Right lobe of liver (tissue), 6 donors: ENCODE measurements around the gene SNRNP35. TPM values are rescaled to one million over a fixed set of nuclear protein-coding genes. Genes with fewer than 3 reads are reported as not detected.

Experiments
- ATAC-seq, 4 donors: fragments of 200-7000 bp; cut with Tn5 transposase; one replicate each; pipeline ENCODE4 v1.9.1; 2020; ENCODE audit warnings: mild to moderate bottlenecking in 4 of 4, moderate library complexity in 4 of 4
- DNase-seq, 3 donors: peaks; one replicate each; pipeline ENCODE4 v3.0.0-alpha.2; 2020
- H3K27ac ChIP-seq, 3 donors: fragments of 200-600 bp; one replicate each; pipeline ENCODE4 v1.8.0; 2022
- H3K27me3 ChIP-seq, 2 donors: fragments of 200-600 bp; one replicate each; pipeline ENCODE4 v1.8.0; 2022
- H3K36me3 ChIP-seq, 4 donors: fragments of 200-600 bp; sonication (generic) in 1 of 4; one replicate each; pipeline versions ENCODE4 v1.5.1 to v1.8.0; 2017 to 2022; ENCODE audit warnings: control low read depth in 1 of 4
- H3K4me1 ChIP-seq, 4 donors: fragments of 200-600 bp; sonication (generic) in 1 of 4; one replicate each; pipeline versions ENCODE4 v1.5.1 to v1.8.0; 2017 to 2022; ENCODE audit warnings: control low read depth in 1 of 4
- H3K4me3 ChIP-seq, 3 donors: fragments of 200-600 bp; one replicate each; pipeline ENCODE4 v1.8.0; 2022
- H3K9me3 ChIP-seq, 4 donors: fragments of 200-600 bp; sonication (generic) in 1 of 4; one replicate each; pipeline versions ENCODE4 v1.5.1 to v1.8.0; 2017 to 2022; ENCODE audit warnings: control low read depth in 1 of 4
- POLR2A ChIP-seq: fragments of 450-650 bp; IDR thresholded peaks from one replicate; pipeline ENCODE4 v1.6.1; 2017; ENCODE audit warnings: antibody characterized with exemption, mild to moderate bottlenecking
- WGBS: methylation state at CpG from one replicate; pipeline ENCODE4 v1.1.6; 2018; ENCODE audit warnings: low coverage, low lambda C conversion rate; ENCODE audit not compliant: insufficient coverage; ENCODE audit errors: missing lambda C conversion rate; 5-methylcytosine and 5-hydroxymethylcytosine counted together
- intact Hi-C, 2 donors: fragments of 100-400 bp; cut with DNase I; formaldehyde crosslinking; loops; one replicate each; pipeline versions ENCODE4 v1.11.2 to v1.14.1; 2022
- total RNA-seq, 6 experiments: library from RNA; depleted of rRNA in 2 of 6; stranded (reverse); fragments of >200 nt in 2 of 6; fragmentation: NEBNext Ultra II Directional in 3 of 6; extraction: Animal tissue kit (Norgen Biotek cat#: 25700) in 3 of 6; gene quantifications; one replicate each; pipeline versions ENCODE4 v1.1.0 to v1.2.4, GENCODE V29; 2016 to 2023
- TF ChIP-seq, protein P1 (sequence below), 4 donors: fragments of 200-600 bp in 3 of 4; fragments of 450-650 bp in 1 of 4; IDR thresholded peaks; one replicate each; pipeline versions ENCODE4 v1.5.1 to v1.8.0; 2016 to 2022; ENCODE audit warnings: antibody characterized with exemption in 4 of 4, mild to moderate bottlenecking in 2 of 4
- donor health status: DM: no; HTN: yes; CAD: no.
- donor health status: DM: no; HTN: no; CAD: no.
- donor health status: DM: no; HTN: no; CAD: no.
- donor health status: DM: no; HTN: yes; CAD: no.
- donor health status: DM: no; HTN: yes; CAD: no.

SNRNP35 gene
- total RNA-seq, 6 experiments from 2014 or later = 7.8 to 10.3 (median 9.5) TPM

DNA sequence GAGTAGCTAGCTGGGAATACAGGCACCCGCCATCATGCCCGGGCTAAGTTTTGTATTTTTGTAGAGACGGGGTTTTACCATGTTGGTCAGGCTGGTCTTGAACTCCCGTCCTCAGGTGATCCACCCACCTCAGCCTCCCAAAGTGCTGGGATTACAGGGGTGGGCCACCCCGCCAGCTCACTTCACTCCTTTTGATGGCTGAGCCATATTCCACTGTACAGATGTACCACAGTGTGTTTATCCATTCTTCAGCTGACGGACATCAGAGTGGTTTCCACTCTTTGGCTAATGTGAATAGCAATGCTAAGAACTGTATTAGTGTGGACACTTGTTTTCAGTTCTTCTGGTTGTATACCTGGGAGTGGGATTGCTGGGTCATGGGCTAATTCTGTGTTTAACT, 29.5 kb downstream of the SNRNP35 start:
- no peak overlapping the region for H3K4me3 ChIP-seq
- H3K27me3 ChIP-seq = no peaks in the 10 kb centered on the region
- no peaks in the 10 kb centered on the region for H3K36me3 ChIP-seq
- intact Hi-C loops = no loop called here
- no peaks in the 10 kb centered on the region for H3K4me1 ChIP-seq
- ATAC-seq = no peak
- TF ChIP-seq, protein P1, sequence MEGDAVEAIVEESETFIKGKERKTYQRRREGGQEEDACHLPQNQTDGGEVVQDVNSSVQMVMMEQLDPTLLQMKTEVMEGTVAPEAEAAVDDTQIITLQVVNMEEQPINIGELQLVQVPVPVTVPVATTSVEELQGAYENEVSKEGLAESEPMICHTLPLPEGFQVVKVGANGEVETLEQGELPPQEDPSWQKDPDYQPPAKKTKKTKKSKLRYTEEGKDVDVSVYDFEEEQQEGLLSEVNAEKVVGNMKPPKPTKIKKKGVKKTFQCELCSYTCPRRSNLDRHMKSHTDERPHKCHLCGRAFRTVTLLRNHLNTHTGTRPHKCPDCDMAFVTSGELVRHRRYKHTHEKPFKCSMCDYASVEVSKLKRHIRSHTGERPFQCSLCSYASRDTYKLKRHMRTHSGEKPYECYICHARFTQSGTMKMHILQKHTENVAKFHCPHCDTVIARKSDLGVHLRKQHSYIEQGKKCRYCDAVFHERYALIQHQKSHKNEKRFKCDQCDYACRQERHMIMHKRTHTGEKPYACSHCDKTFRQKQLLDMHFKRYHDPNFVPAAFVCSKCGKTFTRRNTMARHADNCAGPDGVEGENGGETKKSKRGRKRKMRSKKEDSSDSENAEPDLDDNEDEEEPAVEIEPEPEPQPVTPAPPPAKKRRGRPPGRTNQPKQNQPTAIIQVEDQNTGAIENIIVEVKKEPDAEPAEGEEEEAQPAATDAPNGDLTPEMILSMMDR (IDR thresholded peaks at IDR 0.05) = no peak
- no peak for TF ChIP-seq POLR2A
- DNase-seq = no peak
- 93% methylated on average over 6 of the region's 6 CpGs for WGBS
- no peak overlapping the region for H3K27ac ChIP-seq
- no peaks in the 10 kb centered on the region for H3K9me3 ChIP-seq

DNA sequence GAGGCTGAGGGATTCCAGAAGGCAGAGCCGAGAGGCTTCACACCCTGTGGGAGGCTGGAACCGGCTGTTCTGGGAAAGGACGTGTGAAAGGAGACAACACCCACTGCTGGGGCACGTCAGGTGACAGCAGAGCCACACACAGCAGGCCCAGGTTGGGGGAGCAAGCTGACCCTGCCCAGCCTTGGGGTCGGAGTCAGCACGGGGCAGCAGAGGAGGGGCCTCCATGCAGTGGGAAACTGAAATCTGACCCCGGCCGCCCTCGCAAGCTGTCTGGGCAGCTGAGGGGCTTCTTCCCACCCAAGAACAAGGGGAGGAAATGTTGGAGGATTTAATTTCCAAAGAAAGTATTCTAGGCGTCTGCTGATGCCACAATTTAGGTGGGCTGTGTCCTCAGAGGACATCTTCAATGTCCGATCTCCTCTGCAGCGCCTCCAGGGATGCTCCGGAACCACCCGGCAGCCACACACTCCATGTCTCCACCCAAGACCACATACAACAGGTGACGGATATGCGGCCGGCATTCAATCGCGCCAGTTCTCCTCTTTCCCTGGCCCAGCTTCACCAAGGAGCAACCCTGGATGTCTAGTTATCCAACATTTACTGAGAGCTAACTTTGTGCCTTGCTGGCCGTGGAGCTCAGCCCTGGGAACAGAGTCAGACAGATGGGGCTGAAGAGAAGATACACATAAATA, 30.7 kb downstream of the SNRNP35 start:
- WGBS = 85% methylated on average over 12 of the region's 20 CpGs
- Histone ChIP-seq H3K27me3 (no peaks in the 10 kb centered on the region), H3K4me3 (no peak overlapping the region), H3K9me3 (no peaks in the 10 kb centered on the region), H3K36me3 (no peaks in the 10 kb centered on the region), H3K27ac (no peak overlapping the region), H3K4me1 (no peaks in the 10 kb centered on the region)
- peak in 1 of 4 donors; percentile 11 for ATAC-seq
- no peak for DNase-seq
- intact Hi-C loops = no loop called here
- no peak for TF ChIP-seq POLR2A
- TF ChIP-seq, protein P1 (IDR thresholded peaks at IDR 0.05) = no peak

DNA sequence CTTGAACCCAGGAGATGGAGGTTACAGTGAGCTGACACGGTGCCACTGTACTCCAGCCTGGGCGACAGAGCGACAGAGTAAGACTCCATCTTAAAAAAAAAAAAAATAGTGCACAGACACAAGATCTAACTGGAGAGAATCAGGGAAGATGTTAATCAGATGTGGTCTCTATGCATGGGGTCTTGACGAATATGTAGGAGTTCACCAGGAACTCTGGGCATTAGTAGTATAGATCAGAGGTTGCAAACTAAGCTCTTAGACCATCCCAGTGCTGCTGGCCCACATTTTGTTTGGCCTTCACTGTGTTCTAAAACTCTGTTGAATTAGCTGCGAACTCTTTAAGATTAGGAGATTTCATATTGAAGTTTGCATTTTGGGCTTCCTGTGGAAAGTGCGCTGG, 31.6 kb downstream of the SNRNP35 start:
- no peak overlapping the region for H3K4me3 ChIP-seq
- DNase-seq (no peak), ATAC-seq (no peak)
- no peak for TF ChIP-seq POLR2A
- TF ChIP-seq, protein P1 (IDR thresholded peaks at IDR 0.05) = no peak
- WGBS = 93% methylated on average over 6 of the region's 6 CpGs
- H3K27me3 ChIP-seq = no peaks in the 10 kb centered on the region
- H3K27ac ChIP-seq = no peak overlapping the region
- intact Hi-C loops = no loop called here
- H3K36me3 ChIP-seq = no peaks in the 10 kb centered on the region
- no peaks in the 10 kb centered on the region for H3K9me3 ChIP-seq
- H3K4me1 ChIP-seq = no peaks in the 10 kb centered on the region

DNA sequence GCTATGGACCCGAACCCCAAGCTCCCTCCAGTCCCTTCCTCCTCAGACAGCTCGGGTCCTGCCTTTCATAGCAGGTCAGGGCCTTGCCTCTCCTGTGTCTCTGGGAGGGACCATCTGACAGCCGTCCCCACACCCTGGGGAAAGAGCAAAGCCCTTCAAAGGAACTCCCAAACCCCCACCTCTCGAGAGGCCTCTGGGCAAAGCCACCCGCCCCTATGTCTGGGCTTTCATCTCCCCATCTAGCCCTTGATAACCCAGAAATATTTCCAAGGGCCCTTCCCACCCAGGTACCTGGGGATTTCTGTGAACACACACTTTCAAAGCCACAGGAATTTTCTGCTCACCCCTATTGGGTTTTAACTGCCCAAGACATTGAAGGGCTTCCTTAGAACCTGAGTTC, 32.1 kb downstream of the SNRNP35 start:
- intact Hi-C loops = no loop called here
- DNase-seq (no peak), ATAC-seq (peak in 1 of 4 donors; percentile 18)
- H3K4me3 ChIP-seq = no peak overlapping the region
- no peaks in the 10 kb centered on the region for H3K27me3 ChIP-seq
- no peaks in the 10 kb centered on the region for H3K36me3 ChIP-seq
- no peak overlapping the region for H3K27ac ChIP-seq
- 80% methylated on average over 1 of the region's 5 CpGs for WGBS
- no peak for TF ChIP-seq POLR2A
- TF ChIP-seq, protein P1 (IDR thresholded peaks at IDR 0.05) = no peak
- no peaks in the 10 kb centered on the region for H3K4me1 ChIP-seq
- no peaks in the 10 kb centered on the region for H3K9me3 ChIP-seq
